ENCODE measurements around the gene LLCFC1. TPM values are rescaled to one million over a fixed set of nuclear protein-coding genes. Genes with fewer than 3 reads are reported as not detected.

Gene LLCFC1
- total and polyA plus RNA-seq, 2 of the 8 experiments (the other 6 are each of a cell fraction or from before 2014, with no cell fraction given): not detected

- H3K9me3 ChIP-seq (ENCODE audit: insufficient read depth in 2 of 2, low read depth in 1 of 2, low read length in 1 of 2): no peaks in the 10 kb centered on the region; a peak in 1 of 4 replicates
- H3K4me2 ChIP-seq (ENCODE audit: insufficient read depth in 1 of 2, low read depth in 2 of 2, low read length in 2 of 2): no peak overlapping the region
- H2AFZ ChIP-seq (ENCODE audit: low read length): no peak overlapping the region
- no peaks in the 10 kb centered on the region for H3K36me3 ChIP-seq (ENCODE audit: control insufficient read depth in 2 of 4, insufficient read depth in 4 of 4, low read length in 3 of 4)
- no peaks in the 10 kb centered on the region for H3K79me2 ChIP-seq (ENCODE audit: control insufficient read depth in 1 of 2, insufficient read depth in 2 of 2, low read length in 2 of 2)
- H3K4me3 ChIP-seq (ENCODE audit: extremely low read depth in 1 of 4, insufficient read depth in 2 of 4, low read depth in 3 of 4, low read length in 4 of 4): no peak overlapping the region
- H3K27me3 ChIP-seq (replicated peaks in 1 of 4; ENCODE audit: control insufficient read depth in 3 of 4, extremely low read depth in 1 of 4, insufficient read depth in 3 of 4, low read length in 3 of 4): no peaks in the 10 kb centered on the region
- no peak for DNase-seq (ENCODE audit: low read depth in 1 of 2, low spot score in 2 of 2)
- no peak overlapping the region for H2BK15ac ChIP-seq (ENCODE audit: low read length)
- H3K79me1 ChIP-seq (ENCODE audit: low read depth, low read length): no peaks in the 10 kb centered on the region
- H3K4ac ChIP-seq (replicated peaks; ENCODE audit: insufficient read length, low read depth, low read length): no peak overlapping the region
- 87% methylated on average over 6 of the region's 6 CpGs; no CpG with 5 or more reads in 1 of the 2 experiments for WGBS, 2 experiments (ENCODE audit: extremely low coverage in 1 of 2, insufficient coverage in 1 of 2, insufficient read length in 1 of 2, insufficient replicate concordance in 2 of 2, low coverage in 1 of 2, low lambda C conversion rate in 2 of 2, missing lambda C conversion rate in 1 of 2)
- no peak overlapping the region for H4K8ac ChIP-seq (ENCODE audit: extremely low read depth, insufficient read depth, low read length)
- H2BK120ac ChIP-seq (replicated peaks; ENCODE audit: low read depth, low read length): no peak overlapping the region
- H3K14ac ChIP-seq (ENCODE audit: insufficient read length): no peak overlapping the region
- no peak for FAIRE-seq
- CTCF ChIA-PET (ENCODE audit: partially characterized antibody): interaction anchor here (0.8 to 2.8 kb wide), 9 partner anchors 33 to 250 kb away, joined by 3 to 13 read pairs (median 4); no protein-coding TSS in a partner anchor
- H3K18ac ChIP-seq (ENCODE audit: extremely low read depth, low read length): no peak overlapping the region
- no peaks in the 10 kb centered on the region for H4K20me1 ChIP-seq (replicated peaks in 1 of 2; ENCODE audit: control insufficient read depth in 1 of 2, insufficient read depth in 2 of 2, low read length in 2 of 2)
- H3K23ac ChIP-seq (ENCODE audit: insufficient read length): no peak overlapping the region
- no peak overlapping the region for H3K56ac ChIP-seq (replicated peaks; ENCODE audit: insufficient read length, low read depth, low read length)
- peaks cover 2% of the 10 kb centered on the region; the same call in 1 of the 2 replicates for H3K23me2 ChIP-seq (ENCODE audit: low read depth, low read length)
- POLR2A ChIA-PET (ENCODE audit: partially characterized antibody): no interaction called here
- peaks cover 0 to 5% (median 1%) of the 10 kb centered on the region in 4 experiments; a peak in 4 of 7 replicates for H3K4me1 ChIP-seq (replicated peaks in 1 of 4; ENCODE audit: control insufficient read depth in 3 of 4, insufficient read depth in 4 of 4, low read length in 3 of 4)
- no peak overlapping the region for H4K91ac ChIP-seq (replicated peaks; ENCODE audit: insufficient read length, low read length)
- H2BK20ac ChIP-seq (ENCODE audit: low read length): no peak overlapping the region
- H2BK5ac ChIP-seq (ENCODE audit: low read depth, low read length): no peak overlapping the region
- H4K5ac ChIP-seq (ENCODE audit: insufficient read length, low read depth, low read length): no peak overlapping the region
- no peak overlapping the region for H2BK12ac ChIP-seq (ENCODE audit: low read depth, low read length)
- H2AK5ac ChIP-seq (ENCODE audit: low read depth, low read length): no peak overlapping the region
- no peak overlapping the region for H3K9ac ChIP-seq (replicated peaks in 1 of 4; ENCODE audit: extremely low read depth in 1 of 4, low read depth in 3 of 4, low read length in 3 of 4)
- no peak overlapping the region for H3K27ac ChIP-seq (ENCODE audit: low read depth, low read length)
- TF ChIP-seq EZH2 (IDR thresholded peaks at IDR 0.05; ENCODE audit: low read depth, low read length, severe bottlenecking) (no peak), HDAC2 (IDR thresholded peaks at IDR 0.05; ENCODE audit: borderline replicate concordance in 1 of 2, low read depth in 2 of 2, low read length in 2 of 2) (no peak), POLR2AphosphoS5 (IDR thresholded peaks at IDR 0.05; ENCODE audit: low read depth, low read length) (no peak), JUN (IDR thresholded peaks at IDR 0.05; ENCODE audit: low read depth, low read length) (no peak), ATF3 (IDR thresholded peaks at IDR 0.05; ENCODE audit: insufficient read depth, low read depth, low read length) (no peak), SIRT6 (IDR thresholded peaks at IDR 0.05; ENCODE audit: low read length) (no peak), SIX5 (IDR thresholded peaks at IDR 0.05; ENCODE audit: low read depth, low read length) (no peak), SUZ12 (IDR thresholded peaks at IDR 0.05; ENCODE audit: low read length) (no peak), CBX5 (IDR thresholded peaks at IDR 0.05; ENCODE audit: low read depth, low read length) (no peak), TAF1 (IDR thresholded peaks at IDR 0.05; ENCODE audit: low read depth, low read length) (no peak), MAX (IDR thresholded peaks at IDR 0.05) (no peak), BACH1 (IDR thresholded peaks at IDR 0.05; ENCODE audit: low read length) (no peak)
Measured at GRCh38 chr7:142964502-142965246, 25.4 kb downstream of the LLCFC1 start.
